ENCODE measurements around the gene FGF23.

DNA sequence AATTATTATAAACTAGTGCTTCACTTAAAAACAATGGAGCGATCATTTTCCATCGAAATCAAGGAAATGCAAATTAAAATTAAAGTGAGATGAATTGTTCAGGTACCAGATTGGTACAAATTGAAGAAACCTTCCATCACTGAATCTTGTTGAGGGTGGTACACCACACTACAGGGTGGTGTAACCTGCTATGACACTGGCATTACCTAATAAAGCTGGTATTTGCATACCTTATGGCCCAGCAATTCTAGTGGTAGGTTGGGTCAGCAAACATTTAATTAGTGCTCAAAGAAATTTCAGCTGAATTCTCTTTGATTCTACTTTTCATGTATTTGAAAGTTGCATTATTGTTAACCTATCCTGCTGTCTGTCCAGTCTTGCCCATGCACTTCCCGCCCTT, 49.3 kb downstream of the FGF23 start:
- TF ChIP-seq, protein P1, sequence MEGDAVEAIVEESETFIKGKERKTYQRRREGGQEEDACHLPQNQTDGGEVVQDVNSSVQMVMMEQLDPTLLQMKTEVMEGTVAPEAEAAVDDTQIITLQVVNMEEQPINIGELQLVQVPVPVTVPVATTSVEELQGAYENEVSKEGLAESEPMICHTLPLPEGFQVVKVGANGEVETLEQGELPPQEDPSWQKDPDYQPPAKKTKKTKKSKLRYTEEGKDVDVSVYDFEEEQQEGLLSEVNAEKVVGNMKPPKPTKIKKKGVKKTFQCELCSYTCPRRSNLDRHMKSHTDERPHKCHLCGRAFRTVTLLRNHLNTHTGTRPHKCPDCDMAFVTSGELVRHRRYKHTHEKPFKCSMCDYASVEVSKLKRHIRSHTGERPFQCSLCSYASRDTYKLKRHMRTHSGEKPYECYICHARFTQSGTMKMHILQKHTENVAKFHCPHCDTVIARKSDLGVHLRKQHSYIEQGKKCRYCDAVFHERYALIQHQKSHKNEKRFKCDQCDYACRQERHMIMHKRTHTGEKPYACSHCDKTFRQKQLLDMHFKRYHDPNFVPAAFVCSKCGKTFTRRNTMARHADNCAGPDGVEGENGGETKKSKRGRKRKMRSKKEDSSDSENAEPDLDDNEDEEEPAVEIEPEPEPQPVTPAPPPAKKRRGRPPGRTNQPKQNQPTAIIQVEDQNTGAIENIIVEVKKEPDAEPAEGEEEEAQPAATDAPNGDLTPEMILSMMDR (conservative IDR thresholded peaks at IDR 0.05 in 1 of 2, IDR thresholded peaks at IDR 0.05 in 1 of 2; ENCODE audit: low read depth in 1 of 2, low read length in 2 of 2): no peak
- no peak for TF ChIP-seq EZH2 (IDR thresholded peaks at IDR 0.05; ENCODE audit: low read length, missing control alignments)

All from fibroblast of lung (primary cell).